GM10847 (cell line): Measurements from ENCODE around the gene DLAT.

ENCODE experiments used
- POLR2A ChIP-seq: IDR thresholded peaks from 2 replicates; pipeline ENCODE4 v1.6.1; 2011; ENCODE audit not compliant: insufficient read length; ENCODE audit errors: extremely low read depth

The DLAT gene

DNA sequence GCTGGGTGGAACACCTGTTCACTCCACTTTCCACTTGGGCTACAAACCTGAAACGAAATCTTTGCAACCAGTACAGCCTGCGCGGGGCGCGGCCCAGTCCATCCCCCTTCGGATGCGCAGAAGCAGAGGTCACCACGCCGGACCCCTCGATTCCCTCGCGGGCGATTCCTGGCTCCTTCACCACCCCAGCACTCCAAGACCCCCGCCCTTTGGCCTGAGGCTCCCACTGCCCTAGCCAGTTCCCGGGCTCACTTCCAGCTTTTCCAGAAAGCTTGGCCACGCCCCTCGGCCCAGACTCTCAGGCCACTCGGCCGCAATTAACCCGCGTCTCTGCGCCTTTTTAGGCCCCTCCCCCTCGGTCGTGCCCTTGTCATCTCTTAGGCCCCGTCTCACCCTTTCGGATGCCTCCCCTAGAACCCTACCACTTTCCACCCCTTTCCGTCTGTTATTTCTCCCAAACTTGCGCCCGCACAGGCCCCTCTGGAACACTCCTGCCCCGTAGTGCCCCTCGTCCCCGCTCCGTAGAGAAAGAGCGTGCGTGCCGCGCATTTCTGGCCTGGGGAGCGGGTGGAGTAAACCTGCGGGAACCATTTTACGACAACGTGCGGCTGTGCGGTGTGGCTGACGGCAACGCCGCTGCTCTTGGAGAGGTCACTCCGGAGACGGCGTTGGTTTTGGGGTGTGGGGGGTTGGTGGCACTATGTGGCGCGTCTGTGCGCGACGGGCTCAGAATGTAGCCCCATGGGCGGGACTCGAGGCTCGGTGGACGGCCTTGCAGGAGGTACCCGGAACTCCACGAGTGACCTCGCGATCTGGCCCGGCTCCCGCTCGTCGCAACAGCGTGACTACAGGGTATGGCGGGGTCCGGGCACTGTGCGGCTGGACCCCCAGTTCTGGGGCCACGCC is at the start of gene DLAT:
Gene DLAT (plus strand): TSS at position 636 of the 906 bp plus-strand sequence. CDS start 65 bp downstream, at position 701.
- peak; percentile 84 for TF ChIP-seq POLR2A

DNA sequence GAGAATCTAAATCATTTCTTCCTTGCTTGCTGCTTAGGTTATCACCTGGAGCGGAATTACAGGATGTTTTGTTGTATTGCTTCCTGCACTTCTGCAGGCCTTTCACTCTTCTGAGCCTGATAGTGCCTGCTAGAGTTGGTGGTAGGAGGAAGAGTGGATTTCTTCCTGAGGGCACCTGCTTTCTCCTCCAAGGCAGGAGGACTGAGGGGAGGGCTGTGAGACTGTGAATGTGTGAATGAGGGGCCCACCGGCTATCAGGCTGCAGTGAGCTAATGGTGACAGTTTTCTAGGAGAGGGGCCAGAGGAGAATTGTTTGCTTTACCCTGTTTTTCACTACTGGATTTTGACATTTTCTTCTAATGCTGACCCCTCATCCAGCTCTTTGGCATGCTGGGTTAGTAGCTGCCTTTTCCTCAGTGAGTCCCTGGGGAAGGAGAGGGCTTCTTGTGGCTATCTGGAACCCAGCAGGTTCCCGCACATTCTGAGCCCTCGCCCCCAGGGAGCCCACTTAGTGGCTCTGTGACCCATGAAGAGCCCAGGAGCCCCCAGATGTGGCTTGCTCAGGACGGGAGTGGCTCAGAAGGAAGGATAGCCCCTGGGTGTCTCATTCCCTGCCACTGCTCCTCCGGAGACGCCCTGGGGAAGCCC is 49.0 kb upstream of the DLAT start:
- TF ChIP-seq POLR2A = no peak

DNA sequence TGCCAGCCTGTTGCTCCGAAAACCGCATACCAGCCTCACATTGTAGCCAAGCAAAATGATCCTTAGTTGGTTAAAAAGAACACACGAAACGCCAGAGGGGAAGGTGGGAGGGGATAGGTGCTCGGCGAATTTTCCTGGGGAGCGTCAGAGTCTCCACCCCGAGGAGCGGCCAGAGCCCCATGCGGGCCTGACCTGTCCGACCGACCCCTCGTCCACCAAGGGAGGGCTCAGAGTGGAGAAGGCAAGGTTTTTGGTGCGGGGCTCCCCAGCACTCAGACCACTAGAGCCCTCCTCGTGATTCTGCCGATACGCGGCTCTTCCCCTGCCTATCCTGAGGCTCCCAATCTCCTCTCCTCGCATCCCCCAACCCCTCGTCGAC is 48.5 kb upstream of the DLAT start:
- no peak for TF ChIP-seq POLR2A

DNA sequence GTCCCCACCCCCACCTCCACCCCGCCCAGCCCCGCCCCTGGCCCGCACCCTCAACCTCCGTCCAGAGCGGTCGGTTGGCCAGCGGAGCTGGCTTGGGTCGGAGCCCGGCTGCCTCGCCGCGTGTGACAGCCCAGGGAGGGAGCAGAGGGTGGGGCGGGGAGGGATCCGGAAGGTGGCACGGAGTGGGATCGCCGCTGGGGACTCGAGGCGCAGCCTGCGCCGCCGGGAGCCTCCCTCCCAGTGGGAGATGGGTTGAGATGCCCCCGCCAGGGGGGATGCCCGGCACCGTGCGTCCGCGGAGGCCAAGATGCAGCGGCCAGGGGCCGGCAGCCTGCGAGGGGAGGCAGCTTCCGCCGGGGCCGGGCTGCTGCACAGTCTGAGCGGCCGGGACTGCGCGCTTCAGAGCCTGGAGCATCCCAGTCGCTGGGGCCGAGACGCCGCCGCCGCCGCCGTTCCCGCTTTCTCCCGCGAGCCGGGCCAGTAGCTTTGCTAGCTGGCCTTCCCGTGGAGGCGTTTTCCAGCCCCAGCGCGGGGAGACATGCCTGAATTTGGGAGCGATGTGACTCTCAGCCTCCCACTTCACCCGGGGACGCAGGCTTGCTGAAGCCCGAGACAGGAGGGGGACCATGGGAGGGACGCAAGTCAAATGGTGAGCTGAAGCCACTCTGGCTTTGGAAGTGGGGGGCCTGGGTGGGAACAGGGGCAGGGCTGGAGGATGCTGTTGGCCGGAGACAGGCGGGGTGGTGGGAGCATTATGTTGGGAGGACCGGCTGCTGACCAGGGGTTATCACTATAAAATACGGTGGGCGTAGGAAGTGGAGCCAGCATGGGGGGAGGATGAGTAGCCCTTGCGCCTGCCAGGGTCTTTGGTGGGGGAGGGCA is 47.8 kb upstream of the DLAT start:
- no peak for TF ChIP-seq POLR2A

DNA sequence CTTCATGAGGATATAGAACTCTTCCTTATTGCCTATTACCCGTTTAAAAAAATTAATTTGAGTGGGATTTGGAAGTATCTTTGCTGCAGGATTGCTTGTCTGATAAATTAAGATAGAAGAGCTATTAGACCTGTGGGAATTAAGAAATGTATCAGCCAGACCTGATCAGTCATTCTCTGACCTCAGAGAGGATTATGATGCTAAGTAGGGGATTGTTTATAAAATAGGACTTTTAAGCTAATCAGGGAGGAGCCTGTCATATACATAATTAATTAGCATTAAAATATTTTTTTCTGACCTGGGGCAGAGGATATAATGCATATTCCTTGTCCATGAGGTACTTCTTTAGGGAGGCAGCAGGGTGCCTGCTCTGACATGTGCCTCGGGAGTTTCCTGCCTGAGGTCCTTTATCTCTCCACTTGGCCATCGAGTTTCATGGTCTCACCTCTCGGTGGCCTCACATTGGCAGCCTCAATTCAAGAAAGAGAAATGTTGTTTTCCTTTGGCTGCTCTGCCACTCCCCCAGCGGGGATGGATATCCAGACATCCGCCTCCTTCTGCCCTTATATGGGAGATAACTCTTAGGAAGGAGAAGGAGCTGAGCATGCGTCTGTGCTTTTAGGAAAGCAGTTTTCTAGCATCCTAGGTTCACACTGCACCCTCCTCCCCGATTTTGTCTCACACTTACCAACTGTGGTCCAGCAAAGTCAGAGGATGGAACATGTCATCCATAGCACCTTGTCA is 47.0 kb upstream of the DLAT start:
- no peak for TF ChIP-seq POLR2A

DNA sequence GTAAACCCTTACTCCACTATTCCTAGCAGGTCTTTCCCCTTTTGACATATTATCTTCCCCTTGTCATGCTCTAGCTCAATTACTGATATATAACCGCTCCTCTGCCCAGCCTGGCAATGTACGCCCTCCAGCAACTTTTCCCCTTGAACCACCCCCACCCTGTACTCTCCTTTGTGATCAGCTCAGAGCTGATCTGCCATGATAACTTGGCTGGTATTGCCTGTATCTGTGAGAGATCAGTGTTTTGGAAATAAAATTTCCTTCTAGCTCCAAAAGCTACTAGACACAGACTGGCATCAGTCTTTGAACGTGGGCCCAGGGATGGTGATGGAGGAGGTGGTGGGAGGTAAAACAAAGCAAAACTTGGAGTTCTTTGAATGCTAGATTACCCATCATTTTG is 45.1 kb upstream of the DLAT start:
- no peak for TF ChIP-seq POLR2A

DNA sequence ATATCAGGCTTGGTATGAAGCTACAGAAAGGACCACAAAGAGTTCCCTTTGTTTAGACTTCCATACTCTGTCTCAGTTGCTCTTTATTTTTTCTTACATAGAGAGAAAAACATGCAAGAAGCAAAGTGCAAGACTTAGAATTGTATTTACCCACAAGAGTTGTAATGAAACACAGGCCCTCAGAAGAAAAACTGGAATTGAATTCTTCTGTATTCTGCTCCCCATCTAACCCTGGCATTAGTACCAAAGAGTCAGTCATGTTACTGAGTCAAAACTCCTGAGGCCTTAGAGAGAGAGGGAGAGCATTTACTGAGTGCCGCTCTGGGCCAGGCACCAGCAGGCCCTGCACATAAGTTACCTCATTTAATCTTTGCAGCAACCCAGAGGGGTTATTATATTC is 43.9 kb upstream of the DLAT start:
- no peak for TF ChIP-seq POLR2A

DNA sequence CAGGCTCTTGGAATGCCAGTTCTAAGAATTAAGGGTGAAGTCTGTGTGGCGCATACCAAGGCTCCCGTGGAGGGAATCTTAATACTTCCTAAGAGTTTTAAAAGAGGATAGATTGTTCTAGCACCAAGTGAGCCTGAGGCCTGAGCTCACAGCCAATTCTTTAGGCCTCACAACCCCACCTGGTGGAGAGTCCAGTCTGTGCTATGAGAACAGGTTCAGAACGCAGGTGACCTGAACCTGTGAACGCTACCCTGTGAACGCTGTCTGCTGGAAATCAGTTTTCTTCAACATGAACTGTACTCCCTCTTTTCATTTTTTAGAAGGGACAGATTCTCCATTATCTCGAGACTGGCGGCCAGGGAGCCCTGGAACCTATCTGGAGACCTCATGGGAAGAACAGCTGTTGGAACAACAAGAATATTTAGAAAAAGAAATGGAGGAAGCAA is 43.2 kb upstream of the DLAT start:
- no peak for TF ChIP-seq POLR2A

DNA sequence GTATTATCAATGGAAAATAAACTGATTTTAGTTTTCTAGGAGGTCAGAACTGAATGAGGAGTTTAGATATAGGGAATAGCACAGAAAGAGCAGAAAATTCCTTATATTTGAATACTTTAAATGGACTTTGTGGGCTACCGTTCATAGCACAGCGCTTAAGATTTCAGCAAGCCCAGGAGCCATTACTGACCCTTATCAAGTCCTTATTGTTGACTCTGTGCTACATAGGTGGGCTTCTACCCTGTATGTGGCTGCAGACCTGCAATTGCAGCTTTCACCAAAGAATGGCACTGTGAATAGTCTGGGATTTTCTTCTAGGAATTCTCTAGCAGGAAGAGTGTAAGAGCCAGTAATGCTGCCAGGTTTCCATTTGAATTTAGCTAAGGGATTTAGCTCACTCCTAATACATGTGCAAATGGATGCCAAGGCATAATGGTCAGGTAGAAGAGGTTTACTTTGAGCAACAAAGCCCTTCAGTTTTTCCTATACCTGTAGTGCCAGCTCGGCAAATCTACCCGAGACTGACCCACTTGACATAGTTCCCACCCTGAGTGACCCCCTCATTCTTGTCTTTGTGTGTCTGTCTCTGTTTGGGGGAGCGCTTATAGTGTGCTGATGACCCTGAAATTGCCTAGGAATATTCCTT is 42.5 kb upstream of the DLAT start:
- TF ChIP-seq POLR2A = no peak

DNA sequence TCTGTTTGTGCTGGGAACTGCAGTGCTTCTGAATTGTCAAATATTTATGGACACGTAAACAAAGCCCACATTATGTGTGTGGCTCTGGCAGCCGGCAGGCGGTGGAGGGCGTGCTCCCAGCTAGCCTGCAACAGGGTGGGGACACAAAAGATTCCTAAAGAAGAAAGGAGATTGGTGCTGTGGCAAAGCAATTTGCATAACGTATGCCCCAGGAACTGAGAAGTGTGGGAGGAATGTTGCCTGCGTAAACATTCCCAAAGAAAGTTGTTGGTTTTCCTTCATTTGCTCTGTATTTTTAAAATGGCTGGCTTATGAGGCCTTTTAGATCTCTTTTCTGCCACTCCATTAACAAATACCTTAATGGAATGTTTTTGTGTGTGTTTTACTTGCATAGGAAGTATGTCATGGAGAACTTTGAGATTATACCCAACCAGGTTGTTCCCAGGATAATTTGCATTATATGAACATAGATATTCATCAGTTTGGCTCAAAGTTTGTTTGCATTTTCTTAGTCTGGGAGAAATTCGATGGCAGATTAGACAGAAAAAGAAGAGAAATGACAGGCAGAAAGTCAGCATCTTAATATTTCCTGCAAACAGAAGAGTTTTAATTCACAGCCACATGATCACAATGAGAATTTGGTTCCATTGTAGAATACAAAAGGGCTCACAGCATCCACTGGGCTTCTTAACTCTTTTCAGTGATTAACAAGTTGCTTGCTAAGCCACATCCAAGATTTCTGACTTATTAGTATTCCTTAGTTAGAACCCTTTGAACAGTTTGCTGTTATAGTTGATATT is 41.8 kb upstream of the DLAT start:
- no peak for TF ChIP-seq POLR2A

DNA sequence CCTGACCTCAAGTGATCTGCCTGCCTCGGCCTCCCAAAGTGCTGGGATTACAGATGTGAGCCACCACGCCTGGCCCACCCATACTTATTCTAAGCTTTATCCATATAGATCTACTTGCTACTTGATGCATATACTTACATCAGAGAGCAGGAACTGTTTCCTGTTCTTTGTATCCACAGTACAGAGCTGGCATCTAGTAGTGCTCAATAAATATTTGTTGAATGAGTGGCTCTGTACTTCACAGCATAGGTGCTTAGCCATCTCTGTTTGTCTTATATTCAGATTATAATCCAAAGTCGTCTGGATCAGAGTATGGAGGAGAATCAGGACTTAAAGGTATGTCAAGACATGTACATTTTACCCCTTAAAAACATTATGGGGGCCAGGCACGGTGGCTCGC is 38.6 kb upstream of the DLAT start:
- TF ChIP-seq POLR2A = no peak

DNA sequence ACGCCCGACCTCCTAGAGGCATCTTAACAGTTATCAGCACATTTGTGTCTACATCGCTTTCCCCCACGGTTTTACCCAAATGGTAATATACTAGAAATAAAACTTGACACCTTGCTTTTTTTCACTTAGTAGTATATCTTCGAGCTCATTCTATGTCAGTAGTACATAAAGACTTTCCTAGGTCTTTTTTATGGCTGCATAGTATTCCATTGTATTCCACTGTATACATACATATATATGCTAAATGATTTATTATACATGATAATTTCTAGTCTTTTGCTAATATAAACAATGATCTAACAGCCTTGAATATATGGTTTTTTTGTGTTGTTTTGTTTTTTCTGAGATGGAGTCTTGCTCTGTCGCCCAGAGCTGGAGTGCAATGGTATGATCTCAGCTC is 34.8 kb upstream of the DLAT start:
- no peak for TF ChIP-seq POLR2A

DNA sequence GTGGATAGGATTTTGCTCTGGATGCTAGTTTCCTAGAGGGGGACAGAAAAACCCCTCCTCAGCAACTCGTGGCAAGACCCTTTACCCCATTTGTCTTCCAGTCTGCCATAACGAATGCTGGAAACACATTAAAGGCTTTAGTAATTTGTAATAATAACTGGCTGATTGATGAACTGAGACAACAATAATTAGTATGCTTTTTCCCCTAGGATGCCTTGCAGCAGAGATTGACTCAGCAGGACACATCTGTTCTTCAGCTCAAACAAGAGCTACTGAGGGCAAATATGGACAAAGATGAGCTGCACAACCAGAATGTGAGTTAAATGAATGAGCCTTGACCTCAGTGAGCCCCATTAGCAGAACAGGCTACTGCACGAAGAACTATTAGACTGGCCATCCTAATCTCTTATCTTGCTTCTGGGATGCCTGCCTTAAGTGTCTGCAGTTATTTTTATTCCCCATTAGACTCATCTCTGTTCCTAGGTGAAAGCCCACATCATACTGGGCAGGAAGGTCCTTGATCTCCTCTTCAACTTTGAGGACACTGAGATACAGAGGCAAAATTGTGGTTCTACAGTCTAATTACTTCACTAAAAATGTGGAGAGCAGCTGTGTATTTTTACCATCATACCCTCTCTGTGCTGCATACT is 32.9 kb upstream of the DLAT start:
- TF ChIP-seq POLR2A = no peak
